CD14-positive monocyte (primary cell): Measurements from ENCODE around the gene TAF10. TPM values are rescaled to one million over a fixed set of nuclear protein-coding genes. Genes with fewer than 3 reads are reported as not detected.

ENCODE experiments used
- DNase-seq, 3 donors: peaks; one replicate each; pipeline ENCODE4 v3.0.0-alpha.2; 2011 to 2022
- H2AFZ ChIP-seq: 2 replicates; pipeline ENCODE4 v1.6.0; 2012; ENCODE audit warnings: mild to moderate bottlenecking, low read depth, low read length, inconsistent platforms; ENCODE audit not compliant: insufficient read depth, poor library complexity, severe bottlenecking
- H3K27ac ChIP-seq, 2 donors: 1 replicate in 1 of 2; 2 replicates in 1 of 2; pipeline ENCODE4 v1.5.1; 2012 to 2013; ENCODE audit warnings: low read length in 2 of 2, control low read depth in 1 of 2, inconsistent platforms in 1 of 2, low read depth in 1 of 2, mild to moderate bottlenecking in 1 of 2
- H3K27me3 ChIP-seq, 2 donors: one replicate each; pipeline versions ENCODE4 v1.6.0 to v1.6.1; 2011 to 2013; ENCODE audit warnings: low read length in 2 of 2; ENCODE audit not compliant: control insufficient read depth in 2 of 2, insufficient read depth in 2 of 2
- H3K36me3 ChIP-seq, 2 donors: replicated peaks in 1 of 2; 1 replicate in 1 of 2; 2 replicates in 1 of 2; pipeline versions ENCODE4 v1.5.1 to v1.6.1; 2012 to 2013; ENCODE audit warnings: low read length in 2 of 2, control low read depth in 1 of 2, inconsistent platforms in 1 of 2, mild to moderate bottlenecking in 1 of 2; ENCODE audit not compliant: insufficient read depth in 2 of 2, control insufficient read depth in 1 of 2
- H3K4me1 ChIP-seq, 2 donors: 1 replicate in 1 of 2; 2 replicates in 1 of 2; pipeline versions ENCODE4 v1.5.1 to v1.6.1; 2012 to 2013; ENCODE audit warnings: low read length in 2 of 2, control low read depth in 1 of 2, inconsistent platforms in 1 of 2, mild to moderate bottlenecking in 1 of 2, moderate library complexity in 1 of 2; ENCODE audit not compliant: insufficient read depth in 2 of 2, control insufficient read depth in 1 of 2
- H3K4me2 ChIP-seq: replicated peaks from 2 replicates; pipeline ENCODE3; 2012; ENCODE audit warnings: low read length, moderate library complexity, mild to moderate bottlenecking; ENCODE audit not compliant: poor library complexity, severe bottlenecking; ENCODE audit errors: extremely low read depth
- H3K4me3 ChIP-seq, 3 experiments: fragments of 200-600 bp in 1 of 3; sonication (generic) in 1 of 3; replicated peaks in 1 of 3; 1 replicate in 2 of 3; 2 replicates in 1 of 3; pipeline ENCODE4 v1.5.1; 2011 to 2013; ENCODE audit warnings: low read length in 3 of 3, mild to moderate bottlenecking in 3 of 3, control low read depth in 2 of 3, low read depth in 2 of 3, inconsistent platforms in 1 of 3, moderate library complexity in 1 of 3
- H3K79me2 ChIP-seq: 2 replicates; pipeline ENCODE4 v1.6.0; 2012; ENCODE audit warnings: mild to moderate bottlenecking, control low read depth, inconsistent platforms, low read length, moderate library complexity; ENCODE audit not compliant: insufficient read depth
- H3K9ac ChIP-seq: 2 replicates; pipeline ENCODE4 v1.6.0; 2017; ENCODE audit warnings: low read length, mild to moderate bottlenecking; ENCODE audit not compliant: insufficient read depth, poor library complexity, severe bottlenecking
- H3K9me3 ChIP-seq, 2 donors: replicated peaks in 1 of 2; 1 replicate in 1 of 2; 2 replicates in 1 of 2; pipeline versions ENCODE4 v1.5.1 to v1.6.1; 2012 to 2013; ENCODE audit warnings: low read length in 2 of 2, control low read depth in 1 of 2; ENCODE audit not compliant: control insufficient read depth in 1 of 2, insufficient read depth in 1 of 2
- H4K20me1 ChIP-seq: 2 replicates; pipeline ENCODE4 v1.6.0; 2012; ENCODE audit warnings: mild to moderate bottlenecking, low read length, control low read depth, moderate library complexity; ENCODE audit not compliant: insufficient read depth
- H3K27ac Mint-ChIP-seq, 7 donors: one replicate each; pipeline ENCODE4 v1.8.0; 2020; ENCODE audit warnings: mild to moderate bottlenecking in 7 of 7, mixed read lengths in 7 of 7, moderate library complexity in 6 of 7, inconsistent platforms in 2 of 7
- H3K27me3 Mint-ChIP-seq, 3 donors: one replicate each; pipeline ENCODE4 v1.8.0; 2021 to 2022; ENCODE audit warnings: low read depth in 3 of 3, mild to moderate bottlenecking in 3 of 3, mixed read lengths in 3 of 3, moderate library complexity in 3 of 3, inconsistent platforms in 1 of 3
- H3K36me3 Mint-ChIP-seq, 2 donors: one replicate each; pipeline ENCODE4 v1.8.0; 2020; ENCODE audit warnings: mixed read lengths in 2 of 2, inconsistent platforms in 1 of 2, mild to moderate bottlenecking in 1 of 2
- H3K4me1 Mint-ChIP-seq: one replicate; pipeline ENCODE4 v1.8.0; 2020; ENCODE audit warnings: mild to moderate bottlenecking, mixed read lengths
- H3K4me3 Mint-ChIP-seq, 2 donors: one replicate each; pipeline ENCODE4 v1.8.0; 2020; ENCODE audit warnings: mild to moderate bottlenecking in 2 of 2, mixed read lengths in 2 of 2, moderate library complexity in 1 of 2
- H3K9me3 Mint-ChIP-seq, 7 donors: one replicate each; pipeline ENCODE4 v1.8.0; 2020 to 2022; ENCODE audit warnings: mixed read lengths in 7 of 7, mild to moderate bottlenecking in 6 of 7, moderate library complexity in 6 of 7, inconsistent platforms in 2 of 7
- WGBS: methylation state at CpG from one replicate; pipeline ENCODE4 v1.1.5; 2013; ENCODE audit warnings: missing lambda C conversion rate; ENCODE audit not compliant: insufficient coverage; 5-methylcytosine and 5-hydroxymethylcytosine counted together
- intact Hi-C, 2 donors: fragments of 100-400 bp; cut with micrococcal nuclease; formaldehyde crosslinking; loops; one replicate each; pipeline versions ENCODE4 v1.15.0 to v1.15.1; 2023
- polyA plus RNA-seq, 3 donors: library from polyadenylated mRNA; depleted of rRNA in 1 of 3; unstranded in 2 of 3; stranded (reverse) in 1 of 3; fragments of 300-500 nt in 2 of 3; fragments of >200 nt in 1 of 3; fragmentation: Illumina TruSeq in 2 of 3; gene quantifications; 1 replicate in 2 of 3; 2 replicates in 1 of 3; pipeline ENCODE4 v1.2.3, GENCODE V29; 2012 to 2021
- TF ChIP-seq, protein P1 (sequence below): fragments of 200-600 bp; IDR thresholded peaks from one replicate; pipeline ENCODE4 v1.8.0; 2022; ENCODE audit warnings: antibody characterized with exemption, mild to moderate bottlenecking

TAF10 gene
- polyA plus RNA-seq, 3 donors: 137 to 233 (median 232) TPM

GRCh38 chr11:6579681-6580080 is 32.3 kb downstream of the TAF10 start:
- no peak overlapping the region for H3K4me3 Mint-ChIP-seq
- Histone ChIP-seq H3K27ac (no peak overlapping the region), H3K79me2 (no peaks in the 10 kb centered on the region), H3K36me3 (peaks cover 0 to 15% of the 10 kb centered on the region in 2 donors), H3K9ac (no peak overlapping the region), H3K27me3 (no peaks in the 10 kb centered on the region), H3K4me1 (peaks cover 2 to 5% of the 10 kb centered on the region in 2 donors), H3K4me2 (no peak overlapping the region), H4K20me1 (no peaks in the 10 kb centered on the region), H2AFZ (no peak overlapping the region), H3K4me3 (no peak overlapping the region), H3K9me3 (peaks cover 0 to 12% of the 10 kb centered on the region in 2 donors)
- peaks cover 15 to 21% (median 18%) of the 10 kb centered on the region in 7 donors for H3K9me3 Mint-ChIP-seq
- intact Hi-C loops: no loop called here
- peaks cover 0 to 2% (median 0%) of the 10 kb centered on the region in 3 donors for H3K27me3 Mint-ChIP-seq
- WGBS: no CpG with 5 or more reads among the region's 2 CpGs
- H3K36me3 Mint-ChIP-seq: peaks cover 29 to 47% of the 10 kb centered on the region in 2 donors
- TF ChIP-seq, protein P1, sequence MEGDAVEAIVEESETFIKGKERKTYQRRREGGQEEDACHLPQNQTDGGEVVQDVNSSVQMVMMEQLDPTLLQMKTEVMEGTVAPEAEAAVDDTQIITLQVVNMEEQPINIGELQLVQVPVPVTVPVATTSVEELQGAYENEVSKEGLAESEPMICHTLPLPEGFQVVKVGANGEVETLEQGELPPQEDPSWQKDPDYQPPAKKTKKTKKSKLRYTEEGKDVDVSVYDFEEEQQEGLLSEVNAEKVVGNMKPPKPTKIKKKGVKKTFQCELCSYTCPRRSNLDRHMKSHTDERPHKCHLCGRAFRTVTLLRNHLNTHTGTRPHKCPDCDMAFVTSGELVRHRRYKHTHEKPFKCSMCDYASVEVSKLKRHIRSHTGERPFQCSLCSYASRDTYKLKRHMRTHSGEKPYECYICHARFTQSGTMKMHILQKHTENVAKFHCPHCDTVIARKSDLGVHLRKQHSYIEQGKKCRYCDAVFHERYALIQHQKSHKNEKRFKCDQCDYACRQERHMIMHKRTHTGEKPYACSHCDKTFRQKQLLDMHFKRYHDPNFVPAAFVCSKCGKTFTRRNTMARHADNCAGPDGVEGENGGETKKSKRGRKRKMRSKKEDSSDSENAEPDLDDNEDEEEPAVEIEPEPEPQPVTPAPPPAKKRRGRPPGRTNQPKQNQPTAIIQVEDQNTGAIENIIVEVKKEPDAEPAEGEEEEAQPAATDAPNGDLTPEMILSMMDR: no peak
- DNase-seq: no peak
- no peak overlapping the region for H3K27ac Mint-ChIP-seq
- H3K4me1 Mint-ChIP-seq: peaks cover 8% of the 10 kb centered on the region

DNA sequence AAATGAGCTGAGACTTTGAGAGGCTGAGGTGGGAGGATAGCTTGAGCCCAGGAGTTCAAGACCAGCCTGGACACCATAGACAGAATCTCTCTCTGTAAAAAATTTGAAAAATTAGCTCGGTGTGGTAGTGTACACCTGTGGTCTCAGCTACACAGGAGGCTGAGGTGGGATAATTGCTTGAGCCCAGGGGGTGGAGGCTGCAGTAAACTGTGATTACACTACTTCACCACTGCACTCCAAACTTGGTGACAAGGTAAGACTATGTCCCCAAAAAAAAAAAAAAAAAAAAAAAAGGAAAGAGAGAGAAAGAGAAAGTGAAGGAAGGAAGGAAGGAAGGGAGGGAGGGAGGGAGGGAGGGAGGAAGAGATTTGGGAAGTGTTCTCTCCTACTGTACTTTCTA is 33.9 kb downstream of the TAF10 start:
- WGBS: no CpG with 5 or more reads among the region's 1 CpG
- Histone ChIP-seq H3K36me3 (peaks cover 0 to 8% of the 10 kb centered on the region in 2 donors), H4K20me1 (no peaks in the 10 kb centered on the region), H3K27me3 (no peaks in the 10 kb centered on the region), H2AFZ (no peak overlapping the region), H3K4me1 (peaks cover 2 to 5% of the 10 kb centered on the region in 2 donors), H3K79me2 (no peaks in the 10 kb centered on the region), H3K27ac (no peak overlapping the region), H3K4me2 (no peak overlapping the region), H3K4me3 (no peak overlapping the region), H3K9ac (no peak overlapping the region), H3K9me3 (peaks cover 0 to under 1% of the 10 kb centered on the region in 2 donors)
- Mint-ChIP-seq H3K4me3 (no peak overlapping the region), H3K36me3 (peaks cover 22 to 37% of the 10 kb centered on the region in 2 donors), H3K27ac (no peak overlapping the region), H3K9me3 (peaks cover 3 to 6% (median 4%) of the 10 kb centered on the region in 7 donors), H3K27me3 (peaks cover 0 to 2% (median 0%) of the 10 kb centered on the region in 3 donors), H3K4me1 (peaks cover 8% of the 10 kb centered on the region)
- intact Hi-C loops: no loop called here
- DNase-seq: no peak
- TF ChIP-seq, protein P1: no peak
